Glutamatergic neuron (in vitro differentiated cells): ENCODE measurements around the gene NRAP. TPM values are rescaled to one million over a fixed set of nuclear protein-coding genes. Genes with fewer than 3 reads are reported as not detected.

Experiments
- DNase-seq: peaks from one replicate; pipeline ENCODE4 v3.0.0; 2022
- H3K27ac Mint-ChIP-seq: one replicate; pipeline ENCODE4 v1.8.0; 2020; ENCODE audit warnings: mild to moderate bottlenecking, mixed read lengths, inconsistent platforms; ENCODE audit not compliant: unreplicated experiment
- H3K27me3 Mint-ChIP-seq: one replicate; pipeline ENCODE4 v1.8.0; 2020; ENCODE audit warnings: mild to moderate bottlenecking, moderate library complexity, mixed read lengths, inconsistent platforms; ENCODE audit not compliant: unreplicated experiment
- H3K36me3 Mint-ChIP-seq: one replicate; pipeline ENCODE4 v1.8.0; 2020; ENCODE audit warnings: mild to moderate bottlenecking, mixed read lengths, inconsistent platforms; ENCODE audit not compliant: unreplicated experiment
- H3K4me1 Mint-ChIP-seq: one replicate; pipeline ENCODE4 v1.8.0; 2020; ENCODE audit warnings: mild to moderate bottlenecking, low read depth, mixed read lengths, inconsistent platforms; ENCODE audit not compliant: unreplicated experiment
- H3K4me3 Mint-ChIP-seq: one replicate; pipeline ENCODE4 v1.8.0; 2020; ENCODE audit warnings: mild to moderate bottlenecking, mixed read lengths, inconsistent platforms; ENCODE audit not compliant: unreplicated experiment
- H3K9me3 Mint-ChIP-seq: one replicate; pipeline ENCODE4 v1.8.0; 2020; ENCODE audit warnings: mild to moderate bottlenecking, moderate library complexity, mixed read lengths, inconsistent platforms; ENCODE audit not compliant: unreplicated experiment
- CTCF ChIP-seq: fragments of 200-600 bp; sonication (generic); IDR thresholded peaks from one replicate; pipeline ENCODE4 v1.5.0; 2021; ENCODE audit not compliant: partially characterized antibody, unreplicated experiment
- total RNA-seq: library from RNA; stranded (reverse); fragmentation: NEBNext Ultra II Directional; extraction: Animal tissue kit (Norgen Biotek cat#: 25700); gene quantifications from one replicate; pipeline ENCODE4 v1.2.1, GENCODE V29; 2021; ENCODE audit not compliant: unreplicated experiment

Gene NRAP
- total RNA-seq, 1 donor from 2014 or later: not detected

DNA sequence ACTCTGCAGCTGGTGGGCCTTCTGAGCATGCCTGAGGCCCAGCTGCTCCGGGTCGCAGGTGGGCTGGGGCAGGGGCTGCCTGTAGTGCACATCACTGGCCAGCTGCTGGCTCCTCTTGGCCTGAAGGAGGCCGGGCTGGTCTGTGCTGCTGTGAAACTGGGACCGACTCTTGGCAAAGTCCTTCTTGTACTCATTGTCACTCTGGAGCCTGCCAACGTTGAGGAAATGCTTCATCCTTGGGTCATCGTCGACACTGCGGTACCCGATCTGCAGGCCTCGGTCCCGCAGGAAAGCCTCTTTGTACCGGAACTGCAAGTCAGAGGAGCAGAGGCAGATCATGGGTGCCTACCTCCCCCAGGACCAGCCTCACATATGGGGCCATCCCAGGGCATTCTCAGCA lies 73.3 kb downstream of the NRAP start:
- H3K4me1 Mint-ChIP-seq: peaks cover 3% of the 10 kb centered on the region
- peaks cover 6% of the 10 kb centered on the region for H3K27me3 Mint-ChIP-seq
- H3K27ac Mint-ChIP-seq: no peak overlapping the region
- no peaks in the 10 kb centered on the region for H3K9me3 Mint-ChIP-seq
- H3K36me3 Mint-ChIP-seq: no peaks in the 10 kb centered on the region
- no peak for DNase-seq
- TF ChIP-seq CTCF: no peak
- no peak overlapping the region for H3K4me3 Mint-ChIP-seq

GRCh38 chr10:113589201-113589770 lies 74.6 kb downstream of the NRAP start:
- Mint-ChIP-seq H3K36me3 (no peaks in the 10 kb centered on the region), H3K9me3 (no peaks in the 10 kb centered on the region), H3K4me1 (peaks cover 3% of the 10 kb centered on the region), H3K27ac (no peak overlapping the region), H3K27me3 (peaks cover 6% of the 10 kb centered on the region), H3K4me3 (no peak overlapping the region)
- no peak for DNase-seq
- no peak for TF ChIP-seq CTCF

GRCh38 chr10:113585949-113586348 lies 77.9 kb downstream of the NRAP start:
- peaks cover 8% of the 10 kb centered on the region for H3K27me3 Mint-ChIP-seq
- H3K36me3 Mint-ChIP-seq: no peaks in the 10 kb centered on the region
- no peaks in the 10 kb centered on the region for H3K9me3 Mint-ChIP-seq
- H3K4me3 Mint-ChIP-seq: no peak overlapping the region
- DNase-seq: no peak
- no peak overlapping the region for H3K27ac Mint-ChIP-seq
- TF ChIP-seq CTCF: no peak
- peaks cover 3% of the 10 kb centered on the region for H3K4me1 Mint-ChIP-seq

- no peak for TF ChIP-seq CTCF
- Mint-ChIP-seq H3K4me1 (no peaks in the 10 kb centered on the region), H3K9me3 (no peaks in the 10 kb centered on the region), H3K4me3 (no peak overlapping the region), H3K27ac (no peak overlapping the region), H3K36me3 (no peaks in the 10 kb centered on the region), H3K27me3 (peaks cover 7% of the 10 kb centered on the region)
- DNase-seq: no peak
Observed at GRCh38 chr10:113583571-113583970, 80.3 kb downstream of the NRAP start.

DNA sequence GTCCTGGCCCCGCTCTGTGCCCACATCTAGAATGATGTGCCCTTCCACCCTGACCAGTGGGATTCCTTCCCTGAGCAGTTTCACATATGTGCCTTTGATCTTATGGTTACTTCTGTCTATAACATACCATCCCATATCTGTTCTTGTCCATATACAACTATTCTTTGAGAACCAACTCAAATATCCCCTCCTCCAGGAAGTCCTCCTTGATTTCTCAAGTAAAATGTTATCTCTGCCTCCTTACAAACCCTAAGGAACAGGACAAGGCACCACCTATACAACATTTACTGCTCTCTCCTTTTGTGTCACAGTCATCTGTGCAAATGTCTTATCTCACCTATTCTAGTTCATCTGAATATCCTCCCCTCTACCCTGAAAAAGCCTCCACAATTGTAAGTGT lies 82.7 kb downstream of the NRAP start:
- H3K27me3 Mint-ChIP-seq: peaks cover 3% of the 10 kb centered on the region
- H3K27ac Mint-ChIP-seq: no peak overlapping the region
- no peak for DNase-seq
- no peak for TF ChIP-seq CTCF
- H3K4me3 Mint-ChIP-seq: no peak overlapping the region
- no peaks in the 10 kb centered on the region for H3K9me3 Mint-ChIP-seq
- no peaks in the 10 kb centered on the region for H3K36me3 Mint-ChIP-seq
- H3K4me1 Mint-ChIP-seq: no peaks in the 10 kb centered on the region
